ENCODE data around the gene MUC22.
"Not testable (repeated sequence)": the region's sequence is repeated elsewhere in the genome, so short reads cannot be mapped to it uniquely, and the experiment has no call there.

Gene MUC22

GRCh38 chr6:31065556-31065955, 55.3 kb downstream of the MUC22 start:
- Histone ChIP-seq H3K27ac (ENCODE audit: low read length) (no peak overlapping the region), H3K9me3 (ENCODE audit: control insufficient read depth, low read depth, low read length) (no peaks in the 10 kb centered on the region), H3K9ac (ENCODE audit: low read length) (no peak overlapping the region), H3K4me1 (ENCODE audit: control insufficient read depth, low read depth, low read length) (peaks cover 5% of the 10 kb centered on the region), H3K27me3 (ENCODE audit: control insufficient read depth, insufficient read depth, low read length) (no peaks in the 10 kb centered on the region), H3K4me3 (ENCODE audit: low read length) (no peak overlapping the region), H3K36me3 (ENCODE audit: control insufficient read depth, low read depth, low read length) (no peaks in the 10 kb centered on the region)

- H3K9me3 ChIP-seq (ENCODE audit: control insufficient read depth, low read depth, low read length); H3K4me3 ChIP-seq (ENCODE audit: low read length); H3K36me3 ChIP-seq (ENCODE audit: control insufficient read depth, low read depth, low read length); H3K27ac ChIP-seq (ENCODE audit: low read length); H3K27me3 ChIP-seq (ENCODE audit: control insufficient read depth, insufficient read depth, low read length); H3K9ac ChIP-seq (ENCODE audit: low read length): not testable (repeated sequence)
- peaks cover 12% of the 10 kb centered on the region for H3K4me1 ChIP-seq (ENCODE audit: control insufficient read depth, low read depth, low read length)
Measured at GRCh38 chr6:31067028-31067427, 56.8 kb downstream of the MUC22 start.

- H3K4me3 ChIP-seq (ENCODE audit: low read length); H3K36me3 ChIP-seq (ENCODE audit: control insufficient read depth, low read depth, low read length); H3K27me3 ChIP-seq (ENCODE audit: control insufficient read depth, insufficient read depth, low read length); H3K27ac ChIP-seq (ENCODE audit: low read length); H3K9me3 ChIP-seq (ENCODE audit: control insufficient read depth, low read depth, low read length); H3K9ac ChIP-seq (ENCODE audit: low read length): not testable (repeated sequence)
- peaks cover 12% of the 10 kb centered on the region for H3K4me1 ChIP-seq (ENCODE audit: control insufficient read depth, low read depth, low read length)
Measured at GRCh38 chr6:31067891-31068668, 57.8 kb downstream of the MUC22 start.

GRCh38 chr6:31068669-31069340, 58.5 kb downstream of the MUC22 start:
- Histone ChIP-seq H3K4me3 (ENCODE audit: low read length) (no peak overlapping the region), H3K9ac (ENCODE audit: low read length) (no peak overlapping the region), H3K36me3 (ENCODE audit: control insufficient read depth, low read depth, low read length) (no peaks in the 10 kb centered on the region), H3K4me1 (ENCODE audit: control insufficient read depth, low read depth, low read length) (peaks cover 12% of the 10 kb centered on the region), H3K27ac (ENCODE audit: low read length) (no peak overlapping the region), H3K9me3 (ENCODE audit: control insufficient read depth, low read depth, low read length) (no peaks in the 10 kb centered on the region), H3K27me3 (ENCODE audit: control insufficient read depth, insufficient read depth, low read length) (no peaks in the 10 kb centered on the region)

- no peak overlapping the region for H3K27ac ChIP-seq (ENCODE audit: low read length)
- no peak overlapping the region for H3K9ac ChIP-seq (ENCODE audit: low read length)
- no peak overlapping the region for H3K4me3 ChIP-seq (ENCODE audit: low read length)
- no peaks in the 10 kb centered on the region for H3K27me3 ChIP-seq (ENCODE audit: control insufficient read depth, insufficient read depth, low read length)
- peaks cover 12% of the 10 kb centered on the region for H3K4me1 ChIP-seq (ENCODE audit: control insufficient read depth, low read depth, low read length)
- H3K36me3 ChIP-seq (ENCODE audit: control insufficient read depth, low read depth, low read length): no peaks in the 10 kb centered on the region
- H3K9me3 ChIP-seq (ENCODE audit: control insufficient read depth, low read depth, low read length): no peaks in the 10 kb centered on the region
Measured at GRCh38 chr6:31070711-31071197, 60.5 kb downstream of the MUC22 start.

- Histone ChIP-seq H3K4me3 (ENCODE audit: low read length) (no peak overlapping the region), H3K27me3 (ENCODE audit: control insufficient read depth, insufficient read depth, low read length) (no peaks in the 10 kb centered on the region), H3K36me3 (ENCODE audit: control insufficient read depth, low read depth, low read length) (no peaks in the 10 kb centered on the region), H3K27ac (ENCODE audit: low read length) (no peak overlapping the region), H3K9me3 (ENCODE audit: control insufficient read depth, low read depth, low read length) (no peaks in the 10 kb centered on the region), H3K4me1 (ENCODE audit: control insufficient read depth, low read depth, low read length) (peaks cover 14% of the 10 kb centered on the region), H3K9ac (ENCODE audit: low read length) (no peak overlapping the region)
Measured at GRCh38 chr6:31074401-31074800, 64.1 kb downstream of the MUC22 start.

GRCh38 chr6:31075528-31075927, 65.3 kb downstream of the MUC22 start:
- no peak overlapping the region for H3K4me3 ChIP-seq (ENCODE audit: low read length)
- peaks cover 12% of the 10 kb centered on the region for H3K4me1 ChIP-seq (ENCODE audit: control insufficient read depth, low read depth, low read length)
- no peak overlapping the region for H3K9ac ChIP-seq (ENCODE audit: low read length)
- no peaks in the 10 kb centered on the region for H3K9me3 ChIP-seq (ENCODE audit: control insufficient read depth, low read depth, low read length)
- H3K27me3 ChIP-seq (ENCODE audit: control insufficient read depth, insufficient read depth, low read length): no peaks in the 10 kb centered on the region
- H3K36me3 ChIP-seq (ENCODE audit: control insufficient read depth, low read depth, low read length): no peaks in the 10 kb centered on the region
- H3K27ac ChIP-seq (ENCODE audit: low read length): no peak overlapping the region

- no peak overlapping the region for H3K9ac ChIP-seq (ENCODE audit: low read length)
- peaks cover 4% of the 10 kb centered on the region for H3K4me1 ChIP-seq (ENCODE audit: control insufficient read depth, low read depth, low read length)
- H3K27me3 ChIP-seq (ENCODE audit: control insufficient read depth, insufficient read depth, low read length): no peaks in the 10 kb centered on the region
- no peaks in the 10 kb centered on the region for H3K9me3 ChIP-seq (ENCODE audit: control insufficient read depth, low read depth, low read length)
- no peak overlapping the region for H3K4me3 ChIP-seq (ENCODE audit: low read length)
- no peak overlapping the region for H3K27ac ChIP-seq (ENCODE audit: low read length)
- H3K36me3 ChIP-seq (ENCODE audit: control insufficient read depth, low read depth, low read length): no peaks in the 10 kb centered on the region
Measured at GRCh38 chr6:31076611-31077010, 66.3 kb downstream of the MUC22 start.

- Histone ChIP-seq H3K27ac (ENCODE audit: low read length) (no peak overlapping the region), H3K9ac (ENCODE audit: low read length) (no peak overlapping the region), H3K9me3 (ENCODE audit: control insufficient read depth, low read depth, low read length) (no peaks in the 10 kb centered on the region), H3K4me1 (ENCODE audit: control insufficient read depth, low read depth, low read length) (peaks cover 9% of the 10 kb centered on the region), H3K4me3 (ENCODE audit: low read length) (no peak overlapping the region), H3K27me3 (ENCODE audit: control insufficient read depth, insufficient read depth, low read length) (no peaks in the 10 kb centered on the region), H3K36me3 (ENCODE audit: control insufficient read depth, low read depth, low read length) (no peaks in the 10 kb centered on the region)
Measured at GRCh38 chr6:31079656-31080261, 69.5 kb downstream of the MUC22 start.

GRCh38 chr6:31081872-31082271, 71.6 kb downstream of the MUC22 start:
- Histone ChIP-seq H3K36me3 (ENCODE audit: control insufficient read depth, low read depth, low read length) (no peaks in the 10 kb centered on the region), H3K9me3 (ENCODE audit: control insufficient read depth, low read depth, low read length) (no peaks in the 10 kb centered on the region)

GRCh38 chr6:31083742-31084354, 73.6 kb downstream of the MUC22 start:
- H3K27ac ChIP-seq (ENCODE audit: low read length): no peak overlapping the region
- no peak overlapping the region for H3K4me3 ChIP-seq (ENCODE audit: low read length)
- H3K9me3 ChIP-seq (ENCODE audit: control insufficient read depth, low read depth, low read length): no peaks in the 10 kb centered on the region
- no peaks in the 10 kb centered on the region for H3K36me3 ChIP-seq (ENCODE audit: control insufficient read depth, low read depth, low read length)
- H3K4me1 ChIP-seq (ENCODE audit: control insufficient read depth, low read depth, low read length): peaks cover 9% of the 10 kb centered on the region
- no peak overlapping the region for H3K9ac ChIP-seq (ENCODE audit: low read length)
- no peaks in the 10 kb centered on the region for H3K27me3 ChIP-seq (ENCODE audit: control insufficient read depth, insufficient read depth, low read length)

More at GRCh38 chr6:31081872-31082271, 71.6 kb downstream of the MUC22 start:
- Histone ChIP-seq H3K4me1 (ENCODE audit: control insufficient read depth, low read depth, low read length) (peaks cover 9% of the 10 kb centered on the region), H3K27ac (ENCODE audit: low read length) (no peak overlapping the region), H3K4me3 (ENCODE audit: low read length) (no peak overlapping the region), H3K27me3 (ENCODE audit: control insufficient read depth, insufficient read depth, low read length) (no peaks in the 10 kb centered on the region), H3K9ac (ENCODE audit: low read length) (no peak overlapping the region)

All from iPS-18a (cell line).